Liver (tissue), 9 donors: Measurements from ENCODE around the gene CNPY3. TPM values are rescaled to one million over a fixed set of nuclear protein-coding genes. Genes with fewer than 3 reads are reported as not detected.
"Not testable (repeated sequence)": the region's sequence is repeated elsewhere in the genome, so short reads cannot be mapped to it uniquely, and the experiment has no call there.

ENCODE experiments used
- DNase-seq: peaks from one replicate; pipeline ENCODE4 v3.0.0-alpha.2; 2017; ENCODE audit warnings: low spot score
- H3K27ac ChIP-seq, 2 donors: one replicate each; pipeline ENCODE4 v1.7.0; 2013; ENCODE audit warnings: inconsistent platforms in 2 of 2, low read length in 2 of 2, control low read depth in 1 of 2, low read depth in 1 of 2, mild to moderate bottlenecking in 1 of 2
- H3K27me3 ChIP-seq, 4 donors: one replicate each; pipeline versions ENCODE4 v1.6.1 to v1.7.0; 2013; ENCODE audit warnings: low read length in 3 of 4, inconsistent platforms in 1 of 4, mild to moderate bottlenecking in 1 of 4, moderate library complexity in 1 of 4; ENCODE audit not compliant: control insufficient read depth in 4 of 4, insufficient read depth in 4 of 4
- H3K36me3 ChIP-seq, 4 donors: one replicate each; pipeline versions ENCODE4 v1.6.1 to v1.7.0; 2013; ENCODE audit warnings: low read length in 3 of 4, mild to moderate bottlenecking in 3 of 4, low read depth in 1 of 4, moderate library complexity in 1 of 4; ENCODE audit not compliant: control insufficient read depth in 4 of 4, insufficient read depth in 3 of 4
- H3K4me1 ChIP-seq, 4 donors: one replicate each; pipeline versions ENCODE4 v1.6.1 to v1.7.0; 2013; ENCODE audit warnings: low read length in 3 of 4, mild to moderate bottlenecking in 3 of 4, moderate library complexity in 1 of 4; ENCODE audit not compliant: control insufficient read depth in 4 of 4, insufficient read depth in 4 of 4
- H3K4me3 ChIP-seq, 3 donors: one replicate each; pipeline versions ENCODE4 v1.6.1 to v1.7.0; 2013; ENCODE audit warnings: low read length in 3 of 3, control low read depth in 1 of 3, low read depth in 1 of 3, mild to moderate bottlenecking in 1 of 3
- H3K9ac ChIP-seq, 2 donors: one replicate each; pipeline ENCODE4 v1.7.0; 2013; ENCODE audit warnings: low read length in 2 of 2, mild to moderate bottlenecking in 2 of 2, moderate library complexity in 2 of 2, control low read depth in 1 of 2, low read depth in 1 of 2
- H3K9me3 ChIP-seq, 4 donors: one replicate each; pipeline versions ENCODE4 v1.6.1 to v1.7.0; 2013; ENCODE audit warnings: low read length in 3 of 4; ENCODE audit not compliant: control insufficient read depth in 4 of 4
- EGR1 ChIP-seq, 2 donors: IDR thresholded peaks; 2 replicates each; pipeline ENCODE4 v1.6.1; 2016 to 2018; ENCODE audit warnings: antibody characterized with exemption in 2 of 2, low read depth in 2 of 2
- FOXA1 ChIP-seq: IDR thresholded peaks from 2 replicates; pipeline ENCODE4 v1.6.1; 2016; ENCODE audit warnings: antibody characterized with exemption
- FOXA2 ChIP-seq: IDR thresholded peaks from 2 replicates; pipeline ENCODE4 v1.6.1; 2016; ENCODE audit warnings: antibody characterized with exemption
- GABPA ChIP-seq, 2 donors: IDR thresholded peaks in 1 of 2; conservative IDR thresholded peaks in 1 of 2; 2 replicates each; pipeline ENCODE4 v1.6.1; 2016; ENCODE audit warnings: antibody characterized with exemption in 2 of 2, mild to moderate bottlenecking in 1 of 2, moderate library complexity in 1 of 2
- HNF4A ChIP-seq, 2 donors: conservative IDR thresholded peaks; 2 replicates each; pipeline ENCODE4 v1.6.1; 2016; ENCODE audit warnings: antibody characterized with exemption in 2 of 2, mild to moderate bottlenecking in 2 of 2
- HNF4G ChIP-seq: IDR thresholded peaks from 2 replicates; pipeline ENCODE4 v1.6.1; 2016; ENCODE audit warnings: antibody characterized with exemption
- JUND ChIP-seq, 2 donors: IDR thresholded peaks; 2 replicates each; pipeline ENCODE4 v1.6.1; 2016; ENCODE audit warnings: antibody characterized with exemption in 2 of 2
- MAX ChIP-seq: IDR thresholded peaks from 2 replicates; pipeline ENCODE4 v1.6.1; 2016; ENCODE audit warnings: antibody characterized with exemption
- NR2F2 ChIP-seq: IDR thresholded peaks from 2 replicates; pipeline ENCODE4 v1.6.1; 2016; ENCODE audit warnings: antibody characterized with exemption
- RAD21 ChIP-seq, 2 donors: IDR thresholded peaks; 2 replicates each; pipeline ENCODE4 v1.6.1; 2016; ENCODE audit warnings: antibody characterized with exemption in 2 of 2, mild to moderate bottlenecking in 2 of 2
- REST ChIP-seq: IDR thresholded peaks from 2 replicates; pipeline ENCODE4 v1.6.1; 2016; ENCODE audit warnings: antibody characterized with exemption, mild to moderate bottlenecking
- RXRA ChIP-seq, 2 donors: IDR thresholded peaks; 2 replicates each; pipeline ENCODE4 v1.6.1; 2017 to 2018; ENCODE audit warnings: antibody characterized with exemption in 2 of 2, mild to moderate bottlenecking in 1 of 2
- SP1 ChIP-seq: IDR thresholded peaks from 2 replicates; pipeline ENCODE4 v1.6.1; 2018; ENCODE audit warnings: antibody characterized with exemption, mild to moderate bottlenecking
- TAF1 ChIP-seq: conservative IDR thresholded peaks from 2 replicates; pipeline ENCODE4 v1.6.1; 2016; ENCODE audit warnings: antibody characterized with exemption, mild to moderate bottlenecking
- YY1 ChIP-seq: IDR thresholded peaks from 2 replicates; pipeline ENCODE4 v1.6.1; 2016; ENCODE audit warnings: antibody characterized with exemption, mild to moderate bottlenecking
- WGBS: extraction: QIAGEN DNeasy Blood & Tissue Kit; methylation state at CpG from one replicate; pipeline ENCODE4 v1.1.7; 2013; 5-methylcytosine and 5-hydroxymethylcytosine counted together
- polyA plus RNA-seq, 2 donors: library from polyadenylated mRNA; stranded (reverse) in 1 of 2; unstranded in 1 of 2; fragments of 200-250 nt in 1 of 2; fragments of >200 nt in 1 of 2; fragmentation: Nextera tagmentation in 1 of 2; extraction: Ambion mirVana in 1 of 2; gene quantifications; one replicate each; pipeline versions ENCODE4 v1.2.1 to v1.2.3, GENCODE V29; 2013 to 2015
- total RNA-seq, 2 donors: library from RNA; depleted of rRNA; stranded (reverse); fragments of >200 nt; gene quantifications; one replicate each; pipeline ENCODE4 v1.2.3, GENCODE V29; 2014
- TF ChIP-seq, protein P1 (sequence below): fragments of 150-350 bp; IDR thresholded peaks from 2 replicates; pipeline ENCODE4 v1.5.1; 2017; ENCODE audit warnings: improper control_type of control experiment, low read depth, low read length; ENCODE audit not compliant: missing input control
- TF ChIP-seq, protein P2 (sequence below): IDR thresholded peaks from 2 replicates; pipeline ENCODE4 v1.6.1; 2016; ENCODE audit warnings: antibody characterized with exemption
- TF ChIP-seq, protein P3 (sequence below): IDR thresholded peaks from 2 replicates; pipeline ENCODE4 v1.6.1; 2016; ENCODE audit warnings: antibody characterized with exemption
- donor health status: healthy.
- donor health status: healthy.
- donor health status: healthy.
- donor health status: healthy.
- donor health status: healthy.

CNPY3 gene
- total and polyA plus RNA-seq, 4 donors: 17.2 to 41.0 (median 27.2) TPM

DNA sequence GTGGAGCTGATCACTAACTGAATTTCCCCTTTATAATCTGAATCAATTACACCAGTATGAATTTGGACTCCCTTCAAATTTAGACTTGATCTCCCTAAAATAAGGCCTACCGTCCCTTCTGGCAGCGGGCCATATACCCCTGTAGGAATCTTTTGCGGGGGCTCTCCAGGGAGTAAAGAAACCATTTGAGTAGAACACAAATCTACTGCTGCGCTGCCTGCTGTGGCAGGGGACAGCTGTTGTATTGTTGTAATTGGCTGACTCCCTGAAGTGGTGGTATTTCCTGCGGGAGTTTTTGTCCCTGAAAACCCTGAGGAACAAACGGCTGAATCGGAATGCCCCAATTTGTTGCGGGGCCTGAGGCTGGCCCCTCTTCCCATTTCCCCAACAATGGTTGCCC is 29.4 kb upstream of the CNPY3 start:
- H3K4me3 ChIP-seq: no peak overlapping the region
- H3K36me3 ChIP-seq: no peaks in the 10 kb centered on the region
- no peak for DNase-seq
- no peaks in the 10 kb centered on the region for H3K9me3 ChIP-seq
- no peak for TF ChIP-seq HNF4G
- TF ChIP-seq, protein P1, sequence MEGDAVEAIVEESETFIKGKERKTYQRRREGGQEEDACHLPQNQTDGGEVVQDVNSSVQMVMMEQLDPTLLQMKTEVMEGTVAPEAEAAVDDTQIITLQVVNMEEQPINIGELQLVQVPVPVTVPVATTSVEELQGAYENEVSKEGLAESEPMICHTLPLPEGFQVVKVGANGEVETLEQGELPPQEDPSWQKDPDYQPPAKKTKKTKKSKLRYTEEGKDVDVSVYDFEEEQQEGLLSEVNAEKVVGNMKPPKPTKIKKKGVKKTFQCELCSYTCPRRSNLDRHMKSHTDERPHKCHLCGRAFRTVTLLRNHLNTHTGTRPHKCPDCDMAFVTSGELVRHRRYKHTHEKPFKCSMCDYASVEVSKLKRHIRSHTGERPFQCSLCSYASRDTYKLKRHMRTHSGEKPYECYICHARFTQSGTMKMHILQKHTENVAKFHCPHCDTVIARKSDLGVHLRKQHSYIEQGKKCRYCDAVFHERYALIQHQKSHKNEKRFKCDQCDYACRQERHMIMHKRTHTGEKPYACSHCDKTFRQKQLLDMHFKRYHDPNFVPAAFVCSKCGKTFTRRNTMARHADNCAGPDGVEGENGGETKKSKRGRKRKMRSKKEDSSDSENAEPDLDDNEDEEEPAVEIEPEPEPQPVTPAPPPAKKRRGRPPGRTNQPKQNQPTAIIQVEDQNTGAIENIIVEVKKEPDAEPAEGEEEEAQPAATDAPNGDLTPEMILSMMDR: no peak
- no peak for TF ChIP-seq FOXA1
- H3K4me1 ChIP-seq: peaks cover 0 to 14% (median 6%) of the 10 kb centered on the region in 4 donors
- WGBS: 69% methylated on average over 8 of the region's 8 CpGs
- H3K9ac ChIP-seq: no peak overlapping the region
- no peaks in the 10 kb centered on the region for H3K27me3 ChIP-seq
- H3K27ac ChIP-seq: no peak overlapping the region

DNA sequence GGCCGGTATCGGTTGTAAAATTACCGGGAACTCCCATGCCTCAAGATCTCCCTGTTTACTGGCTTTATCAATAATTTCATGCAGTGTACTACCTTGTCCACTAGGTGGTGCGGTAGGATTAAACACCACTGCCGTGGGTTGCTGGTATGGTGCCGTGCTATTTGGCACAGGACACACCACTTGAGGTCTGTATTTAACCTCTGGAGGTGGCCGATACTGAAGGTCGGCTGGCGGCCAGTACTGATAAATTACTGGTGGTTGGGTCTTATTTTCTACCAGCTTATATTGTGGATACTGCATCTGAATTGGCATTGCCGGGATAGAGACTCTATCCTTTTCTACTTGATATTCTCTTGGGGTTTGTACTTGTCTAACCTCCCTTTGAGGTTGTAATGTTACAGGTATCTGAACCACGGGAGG is 27.7 kb upstream of the CNPY3 start:
- peaks cover 0 to 14% (median 6%) of the 10 kb centered on the region in 4 donors for H3K4me1 ChIP-seq
- no peak for TF ChIP-seq EGR1 (IDR thresholded peaks at IDR 0.05; ENCODE audit: low read depth in 2 of 2)
- TF ChIP-seq JUND (IDR thresholded peaks at IDR 0.05): no peak
- TF ChIP-seq SP1: no peak
- TF ChIP-seq, protein P2, sequence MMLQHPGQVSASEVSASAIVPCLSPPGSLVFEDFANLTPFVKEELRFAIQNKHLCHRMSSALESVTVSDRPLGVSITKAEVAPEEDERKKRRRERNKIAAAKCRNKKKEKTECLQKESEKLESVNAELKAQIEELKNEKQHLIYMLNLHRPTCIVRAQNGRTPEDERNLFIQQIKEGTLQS: no peak
- TF ChIP-seq, protein P1: peak; percentile 92
- TF ChIP-seq YY1: peak; percentile 18
- peak; percentile 29 to 47 for TF ChIP-seq HNF4A (conservative IDR thresholded peaks at IDR 0.05)
- no peak for TF ChIP-seq FOXA1
- TF ChIP-seq REST: no peak
- peak; percentile 71 for TF ChIP-seq NR2F2
- TF ChIP-seq, protein P3, sequence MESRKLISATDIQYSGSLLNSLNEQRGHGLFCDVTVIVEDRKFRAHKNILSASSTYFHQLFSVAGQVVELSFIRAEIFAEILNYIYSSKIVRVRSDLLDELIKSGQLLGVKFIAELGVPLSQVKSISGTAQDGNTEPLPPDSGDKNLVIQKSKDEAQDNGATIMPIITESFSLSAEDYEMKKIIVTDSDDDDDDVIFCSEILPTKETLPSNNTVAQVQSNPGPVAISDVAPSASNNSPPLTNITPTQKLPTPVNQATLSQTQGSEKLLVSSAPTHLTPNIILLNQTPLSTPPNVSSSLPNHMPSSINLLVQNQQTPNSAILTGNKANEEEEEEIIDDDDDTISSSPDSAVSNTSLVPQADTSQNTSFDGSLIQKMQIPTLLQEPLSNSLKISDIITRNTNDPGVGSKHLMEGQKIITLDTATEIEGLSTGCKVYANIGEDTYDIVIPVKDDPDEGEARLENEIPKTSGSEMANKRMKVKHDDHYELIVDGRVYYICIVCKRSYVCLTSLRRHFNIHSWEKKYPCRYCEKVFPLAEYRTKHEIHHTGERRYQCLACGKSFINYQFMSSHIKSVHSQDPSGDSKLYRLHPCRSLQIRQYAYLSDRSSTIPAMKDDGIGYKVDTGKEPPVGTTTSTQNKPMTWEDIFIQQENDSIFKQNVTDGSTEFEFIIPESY: no peak
- TF ChIP-seq RXRA (IDR thresholded peaks at IDR 0.05): peak; percentile 68 to 75
- TF ChIP-seq GABPA (IDR thresholded peaks at IDR 0.05 in 1 of 2, conservative IDR thresholded peaks at IDR 0.05 in 1 of 2): peak in 1 of 2 donors; percentile 23
- no peak for TF ChIP-seq HNF4G
- TF ChIP-seq MAX: peak; percentile 31
- no peak for TF ChIP-seq FOXA2
- no peak for TF ChIP-seq TAF1
- peak; percentile 99 to 100 for TF ChIP-seq RAD21 (IDR thresholded peaks at IDR 0.05)
- no peaks in the 10 kb centered on the region for H3K27me3 ChIP-seq
- H3K9me3 ChIP-seq: no peaks in the 10 kb centered on the region
- DNase-seq: peak; percentile 74
- H3K36me3 ChIP-seq: no peaks in the 10 kb centered on the region
- H3K4me3 ChIP-seq: no peak overlapping the region
- 3% methylated on average over 11 of the region's 11 CpGs for WGBS
- peak overlapping the region in 1 of 2 donors; percentile 56 for H3K9ac ChIP-seq
- H3K27ac ChIP-seq: no peak overlapping the region

DNA sequence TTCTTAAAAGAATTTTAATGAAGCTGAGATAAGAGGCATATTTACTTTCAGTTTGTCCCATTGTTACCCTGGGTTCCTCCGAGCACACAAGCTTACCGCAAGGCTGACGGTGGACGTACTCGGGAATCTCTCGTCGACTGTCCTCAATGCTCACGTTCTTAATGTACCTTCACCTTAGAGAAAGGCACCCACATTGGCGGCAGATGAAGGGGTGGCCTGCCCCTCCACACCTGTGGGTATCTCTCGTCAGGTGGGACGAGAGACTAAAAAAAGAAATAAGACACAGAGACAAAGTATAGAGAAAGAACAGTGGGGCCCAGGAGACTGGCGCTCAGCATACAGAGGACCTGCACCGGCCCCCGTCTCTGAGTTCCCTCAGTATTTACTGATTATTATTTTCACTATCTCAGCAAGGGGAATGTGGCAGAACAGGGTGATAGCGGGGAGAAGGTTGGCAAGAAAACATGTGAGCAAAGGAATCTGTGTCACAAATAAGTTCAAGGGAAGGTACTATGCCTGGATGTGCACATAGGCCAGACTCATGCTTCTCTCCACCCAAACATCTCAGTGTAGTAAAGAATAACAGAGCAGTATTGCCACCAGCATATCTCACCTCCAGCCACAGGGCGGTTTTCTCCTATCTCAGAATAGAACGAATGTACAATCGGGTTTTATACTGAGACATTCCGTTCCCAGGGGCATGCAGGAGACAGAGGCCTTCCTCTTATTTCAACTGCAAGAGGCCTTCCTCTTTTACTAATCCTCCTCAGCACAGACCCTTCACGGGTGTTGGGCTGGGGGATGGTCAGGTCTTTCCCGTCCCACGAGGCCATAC is 26.6 kb upstream of the CNPY3 start:
- peaks cover 0 to 14% (median 6%) of the 10 kb centered on the region in 4 donors for H3K4me1 ChIP-seq
- not testable (repeated sequence) for H3K9ac ChIP-seq, H3K36me3 ChIP-seq, H3K9me3 ChIP-seq, H3K27me3 ChIP-seq, H3K27ac ChIP-seq, DNase-seq, H3K4me3 ChIP-seq
- WGBS: 57% methylated on average over 22 of the region's 22 CpGs
